Anterior cingulate cortex (tissue), 58 donors: ENCODE data around the gene PPFIA1.
A peak's percentile ranks its signal among the peaks of the same experiment; 100 is the strongest.

Experiments
- DNase-seq, 58 donors: peaks; one replicate each; lab custom pipeline; 2025; lab: John Stamatoyannopoulos, UW

Gene PPFIA1

DNA sequence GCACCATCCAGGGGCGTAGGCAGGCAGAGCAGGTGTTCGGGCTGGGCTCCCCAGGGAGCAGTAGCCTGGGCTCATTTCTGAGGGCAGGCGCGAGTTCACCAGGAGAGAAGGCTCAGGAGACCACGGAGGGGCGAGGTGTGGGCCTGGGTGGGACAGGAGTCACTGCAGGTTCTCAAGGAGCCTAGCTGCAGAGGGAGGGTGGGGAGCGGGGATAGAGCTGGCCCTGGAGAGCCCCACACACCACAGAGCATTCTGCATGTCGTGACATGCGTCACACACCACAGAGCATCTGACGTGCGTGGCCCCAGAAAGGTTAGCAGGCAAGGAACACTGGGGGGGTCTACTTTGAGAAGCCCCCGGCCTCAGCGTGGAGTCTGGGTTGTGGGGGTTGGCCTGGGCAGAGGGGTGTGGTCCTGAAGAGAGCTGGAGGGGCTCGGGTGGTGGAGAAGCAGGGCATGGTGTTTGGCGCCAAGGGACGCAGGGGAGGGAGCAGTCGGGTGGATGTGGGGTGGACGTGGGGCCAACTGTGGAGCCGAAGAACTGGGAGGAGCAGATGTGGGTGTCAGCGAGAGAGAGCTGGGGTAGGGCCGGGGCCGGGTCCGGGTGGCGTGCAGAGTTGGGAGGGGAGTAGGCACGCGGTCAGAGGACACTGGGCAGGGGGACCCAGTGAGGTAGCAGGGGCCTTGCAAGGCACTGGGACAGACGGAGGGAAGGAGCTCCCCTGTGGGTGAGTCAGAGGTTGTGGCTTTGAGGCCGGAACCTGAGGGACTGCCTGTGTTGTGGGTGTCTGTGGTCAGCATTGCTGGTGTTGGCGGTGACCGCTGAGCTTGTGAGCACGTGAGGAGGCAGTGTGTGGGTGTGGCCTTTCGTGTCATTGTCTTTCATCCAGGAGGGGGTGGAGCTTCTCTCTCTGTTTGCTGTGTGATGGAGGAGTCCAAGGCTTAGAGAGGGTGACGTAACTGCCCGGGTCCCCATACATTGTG, 153.3 kb downstream of the PPFIA1 start:
- DNase-seq: no peak

DNA sequence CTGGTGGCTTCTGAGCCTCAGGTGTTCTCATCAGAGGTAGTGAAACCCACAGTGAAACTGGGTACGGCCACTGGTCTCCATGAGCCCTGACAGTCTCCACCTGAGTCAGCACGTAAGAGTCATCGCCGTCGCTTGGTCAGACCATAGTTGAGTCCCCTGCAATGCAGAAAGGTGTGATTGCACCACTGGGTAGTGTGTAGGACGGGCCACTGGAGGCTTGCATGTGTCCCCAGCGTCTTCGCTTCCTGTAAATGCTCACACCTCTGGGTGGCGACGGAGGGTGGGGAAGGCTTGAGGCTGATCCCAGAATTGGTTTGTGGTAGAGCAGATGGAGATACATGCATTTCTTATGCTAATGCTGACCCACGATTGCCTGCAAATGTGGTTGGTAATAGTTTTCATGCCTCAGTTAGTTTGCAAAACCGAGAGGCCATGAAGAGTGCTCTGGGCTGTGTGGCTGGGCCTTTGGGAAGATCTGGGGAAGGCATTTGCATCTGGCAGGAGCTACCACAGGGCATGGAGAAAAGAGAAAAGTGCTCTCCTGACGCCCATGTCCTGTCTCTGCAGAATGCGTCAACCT, 154.4 kb downstream of the PPFIA1 start:
- DNase-seq: peak in 1 of 58 donors; percentile 30

DNA sequence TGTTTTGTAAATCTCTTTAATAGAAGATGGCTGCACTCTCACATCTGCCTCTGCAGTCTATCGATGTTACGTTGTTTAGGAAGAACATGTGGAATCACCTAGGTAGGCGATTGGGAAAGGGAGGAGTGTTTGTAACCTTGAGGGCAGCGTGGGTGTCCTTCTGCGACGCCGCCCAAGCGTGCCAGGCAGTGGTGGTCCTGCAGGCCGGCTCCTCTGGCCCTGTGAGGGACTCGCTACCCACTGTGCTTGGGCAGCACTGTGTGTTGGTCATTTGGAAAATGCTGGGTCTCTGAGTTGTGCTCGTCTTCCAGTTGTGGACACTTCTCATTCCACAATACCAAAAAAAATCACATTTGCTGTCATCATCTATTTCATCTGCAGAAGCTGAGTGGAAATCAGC, 156.9 kb downstream of the PPFIA1 start:
- no peak for DNase-seq

DNA sequence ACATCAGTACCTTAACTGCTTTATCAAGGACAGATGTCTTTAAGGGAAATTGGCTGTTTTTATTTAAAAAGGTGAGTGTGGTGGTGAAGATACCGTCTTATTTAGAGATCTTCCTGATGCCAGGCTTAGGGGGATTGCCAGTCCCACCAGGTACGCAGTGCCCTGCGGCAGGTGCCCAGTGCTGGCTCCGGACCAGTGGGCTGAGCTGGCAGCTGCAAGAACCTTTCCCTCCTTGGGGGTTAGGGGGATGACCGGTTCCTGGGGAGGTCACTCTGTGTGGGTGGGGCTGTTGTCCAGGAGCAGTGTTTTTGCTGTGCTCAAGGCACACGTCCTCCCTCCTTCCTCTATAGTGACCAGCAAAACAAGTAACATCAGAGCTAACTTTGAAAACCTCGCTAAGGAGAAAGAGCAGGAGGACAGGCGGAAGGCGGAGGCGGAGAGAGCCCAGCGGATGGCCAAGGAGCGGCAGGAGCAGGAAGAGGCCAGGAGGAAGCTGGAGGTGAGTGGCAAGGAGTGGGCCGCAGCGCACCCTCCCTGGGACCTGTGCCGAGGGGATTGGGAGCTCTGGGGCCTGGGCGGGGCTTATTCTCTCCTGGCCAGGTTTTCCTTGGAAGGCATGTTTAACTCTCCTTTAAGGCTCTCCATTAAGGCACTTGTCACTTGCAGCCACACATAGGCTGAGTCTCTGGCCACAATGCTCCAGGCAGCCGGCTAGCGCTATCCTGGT, 158.4 kb downstream of the PPFIA1 start:
- DNase-seq: no peak

DNA sequence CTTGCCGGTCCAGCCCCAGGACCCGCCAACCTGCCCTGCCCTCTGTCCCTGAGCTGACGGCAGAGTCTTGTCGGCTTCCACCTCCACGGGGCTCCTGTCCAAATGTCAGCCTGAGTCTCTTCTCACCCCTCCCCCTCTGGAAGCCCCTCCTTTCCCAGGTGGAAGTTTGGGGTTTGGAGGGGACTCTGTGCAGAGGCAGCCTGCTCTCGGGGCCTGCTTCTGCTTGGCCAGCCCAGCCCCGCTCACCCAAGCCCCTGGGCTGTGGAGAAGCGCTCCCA, 158.9 kb downstream of the PPFIA1 start:
- no peak for DNase-seq

DNA sequence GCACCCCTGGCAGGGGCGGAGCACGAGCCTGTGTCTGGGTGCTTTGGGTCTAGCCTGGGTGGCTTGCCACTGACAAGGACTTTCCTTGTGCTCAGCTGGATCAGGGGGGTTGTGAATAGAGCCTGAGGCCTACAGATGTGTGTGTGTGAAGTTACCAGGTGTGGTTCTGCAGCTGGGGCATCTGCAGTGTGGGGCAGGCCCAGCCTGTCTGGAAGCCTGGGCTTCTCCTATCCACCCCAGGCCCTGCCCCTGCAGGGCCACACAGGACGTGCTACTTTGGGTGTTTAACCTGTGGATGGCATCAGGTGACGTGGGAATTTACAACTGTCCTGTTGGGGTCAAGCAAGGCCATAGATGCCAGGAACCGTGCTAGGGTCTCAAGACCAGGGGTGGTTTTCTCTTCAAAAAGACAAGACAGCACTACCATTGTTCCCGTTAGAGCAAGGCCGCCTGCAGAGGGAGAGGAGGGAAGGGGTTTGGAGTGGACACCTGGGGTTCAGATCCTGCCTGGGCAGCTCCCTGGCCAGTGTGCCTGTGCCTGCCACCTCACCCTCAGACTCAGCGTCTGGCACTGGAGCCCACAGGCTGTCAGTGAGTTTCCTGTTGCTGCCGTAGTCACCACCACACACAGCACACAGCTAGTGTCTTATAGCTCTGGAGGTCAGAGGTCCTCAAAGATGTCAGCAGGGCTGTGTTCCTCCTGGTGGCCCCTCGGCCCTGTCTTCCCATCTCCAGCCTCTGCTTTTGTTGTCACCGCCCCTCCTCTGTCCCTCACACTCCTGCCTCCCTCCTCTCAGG, 159.4 kb downstream of the PPFIA1 start:
- DNase-seq: no peak

DNA sequence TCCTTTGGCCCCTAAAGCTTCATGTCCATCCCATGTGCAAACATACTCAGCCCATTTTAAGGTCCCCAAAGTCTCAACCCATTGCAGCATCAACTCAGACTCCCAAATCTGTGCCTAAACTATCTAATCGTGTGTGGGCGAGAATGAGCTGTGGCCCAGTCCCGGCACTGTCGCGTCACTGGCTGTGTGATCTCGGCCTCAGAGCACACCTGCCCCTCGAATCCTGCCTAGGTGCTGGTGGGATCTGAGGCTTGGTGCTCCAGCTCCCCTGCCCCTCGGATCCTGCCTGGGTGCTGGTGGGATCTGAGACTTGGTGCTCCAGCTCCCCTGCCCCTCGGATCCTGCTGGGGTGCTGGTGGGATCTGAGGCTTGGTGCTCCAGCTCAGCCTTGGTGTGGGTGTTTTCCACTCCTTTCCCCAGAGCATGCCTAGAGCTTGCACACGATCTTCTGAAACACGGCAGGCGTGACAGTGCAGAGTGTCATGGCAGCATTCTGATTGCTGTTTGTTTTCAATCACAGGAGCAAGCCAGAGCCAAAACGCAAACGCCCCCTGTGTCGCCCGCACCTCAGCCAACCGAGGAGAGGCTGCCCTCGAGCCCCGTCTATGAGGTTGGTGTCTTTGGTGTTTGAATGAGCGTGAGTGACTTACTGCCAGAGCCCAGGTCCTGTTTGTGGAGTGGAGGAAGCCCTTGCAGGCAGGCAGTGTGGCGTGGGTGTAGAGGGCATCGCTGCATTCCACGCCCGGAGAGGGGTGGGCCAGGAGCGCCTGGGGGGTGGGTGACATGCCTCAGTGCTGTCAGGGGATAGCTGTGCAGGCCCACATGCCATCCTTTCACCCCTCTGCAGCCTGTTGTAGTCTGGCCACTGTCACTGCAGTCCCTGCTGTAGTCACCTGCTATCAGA, 160.4 kb downstream of the PPFIA1 start:
- no peak for DNase-seq

DNA sequence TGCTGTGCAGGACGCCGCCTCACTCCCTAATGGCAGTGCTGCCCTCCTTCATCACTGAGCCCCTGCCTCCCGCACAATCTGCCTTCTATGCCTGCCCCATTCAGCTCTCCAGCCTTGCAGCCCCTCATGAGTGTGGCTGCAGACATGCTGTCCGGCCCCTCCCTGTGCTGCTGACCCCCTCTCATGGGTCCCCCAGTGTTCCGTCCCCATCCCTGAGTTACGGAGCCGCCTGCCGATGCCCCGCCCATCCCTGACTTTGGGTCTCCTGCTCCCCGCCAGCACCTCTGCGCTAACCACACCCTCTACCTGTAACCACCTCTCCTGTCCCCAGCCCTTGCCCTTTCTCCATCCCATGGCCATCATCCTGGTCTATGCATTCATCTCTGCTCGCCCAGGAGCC, 161.1 kb downstream of the PPFIA1 start:
- no peak for DNase-seq

DNA sequence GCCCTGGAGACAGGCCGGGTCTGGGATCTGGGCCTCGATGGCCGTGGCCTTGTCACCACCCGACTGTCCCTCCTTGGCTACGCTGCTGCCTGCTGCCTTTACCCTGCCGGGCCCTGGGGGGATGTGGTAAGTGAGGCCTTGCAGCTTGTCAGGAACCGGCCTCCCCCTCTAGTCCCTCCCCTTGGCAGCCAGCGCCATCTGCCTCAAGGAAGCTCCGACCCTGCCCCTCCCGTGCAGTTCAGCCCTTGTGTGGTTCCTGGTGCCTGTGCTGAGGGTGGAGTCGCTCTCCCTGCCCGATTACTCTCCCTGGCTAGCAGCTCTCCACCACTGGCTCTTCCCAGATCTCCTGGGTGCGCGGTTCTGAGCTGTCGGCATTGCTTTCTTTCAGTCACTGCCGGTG, 161.6 kb downstream of the PPFIA1 start:
- DNase-seq: no peak

DNA sequence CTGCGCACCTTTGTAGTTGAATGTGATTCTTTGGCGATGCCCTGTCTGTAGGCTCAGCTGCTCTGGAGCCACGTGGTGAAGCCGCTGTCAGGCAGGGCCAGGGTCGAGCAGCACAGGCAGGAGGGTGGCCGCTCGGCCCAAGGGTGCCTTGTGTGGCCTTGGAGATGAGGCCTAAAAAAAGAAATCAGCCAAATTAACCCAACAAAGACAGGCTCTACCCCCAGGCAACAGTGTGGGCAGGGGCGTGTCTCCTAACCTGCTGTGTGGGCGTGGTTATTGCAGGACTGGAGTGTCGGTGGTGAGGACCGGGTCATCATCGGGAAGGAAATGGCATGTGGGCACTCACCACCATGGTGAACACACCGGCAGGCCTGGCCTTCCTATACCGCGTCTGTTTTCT, 162.1 kb downstream of the PPFIA1 start:
- DNase-seq: no peak

DNA sequence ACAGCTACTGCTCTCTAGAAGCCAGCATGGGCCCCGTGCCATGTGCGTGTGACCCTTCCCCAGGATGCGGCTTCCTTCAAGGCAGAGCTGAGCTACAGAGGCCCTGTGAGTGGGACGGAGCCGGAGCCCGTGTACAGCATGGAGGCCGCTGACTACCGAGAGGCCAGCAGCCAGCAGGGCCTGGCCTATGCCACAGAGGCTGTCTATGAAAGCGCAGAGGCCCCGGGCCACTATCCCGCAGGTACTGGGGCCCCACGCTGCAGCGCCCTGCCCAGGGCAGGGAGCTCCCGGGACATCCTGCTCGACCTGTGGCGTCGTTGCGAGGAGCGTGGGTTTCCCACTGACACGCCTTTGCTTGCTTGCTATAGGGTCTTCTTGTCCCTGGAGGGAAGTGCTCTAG, 162.5 kb downstream of the PPFIA1 start:
- no peak for DNase-seq

DNA sequence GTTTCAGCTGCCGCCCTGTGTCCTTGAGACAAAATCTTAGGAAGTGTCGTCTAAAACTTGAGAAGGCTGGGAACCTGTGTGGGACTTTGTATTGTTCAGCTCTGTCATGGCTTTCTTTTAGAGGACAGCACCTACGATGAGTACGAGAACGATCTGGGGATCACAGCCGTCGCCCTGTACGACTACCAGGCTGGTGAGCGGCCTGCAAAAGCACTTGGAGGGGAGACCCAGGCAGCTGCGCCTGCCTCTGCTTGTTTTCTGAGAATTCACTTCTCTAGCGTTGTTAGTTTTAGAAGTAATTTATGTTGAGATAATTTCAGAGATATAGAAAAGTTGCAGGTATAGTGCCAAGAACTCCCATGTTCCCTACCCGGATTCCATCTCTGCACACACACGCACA, 163.0 kb downstream of the PPFIA1 start:
- no peak for DNase-seq
